Lower lobe of right lung (tissue), 2 donors: ENCODE results near the gene PPP1R13L. TPM values are rescaled to one million over a fixed set of nuclear protein-coding genes. Genes with fewer than 3 reads are reported as not detected.

ENCODE experiments used
- ATAC-seq, 2 donors: fragments of 200-7000 bp; cut with Tn5 transposase; one replicate each; pipeline ENCODE4 v1.9.1; 2020 to 2022; ENCODE audit warnings: mild to moderate bottlenecking in 2 of 2, moderate library complexity in 2 of 2
- DNase-seq: peaks from one replicate; pipeline ENCODE4 v3.0.0-alpha.2; 2020
- H3K27ac ChIP-seq: fragments of 200-600 bp; one replicate; pipeline ENCODE4 v1.8.0; 2022
- H3K27me3 ChIP-seq: fragments of 200-600 bp; one replicate; pipeline ENCODE4 v1.8.0; 2022; ENCODE audit warnings: low read depth
- H3K36me3 ChIP-seq: fragments of 200-600 bp; one replicate; pipeline ENCODE4 v1.8.0; 2022; ENCODE audit warnings: mild to moderate bottlenecking
- H3K4me1 ChIP-seq: fragments of 200-600 bp; one replicate; pipeline ENCODE4 v1.8.0; 2022
- H3K4me3 ChIP-seq: fragments of 200-600 bp; one replicate; pipeline ENCODE4 v1.8.0; 2022; ENCODE audit warnings: mild to moderate bottlenecking
- H3K9me3 ChIP-seq: fragments of 200-600 bp; one replicate; pipeline ENCODE4 v1.8.0; 2022
- intact Hi-C: fragments of 100-400 bp; cut with DNase I; formaldehyde crosslinking; loops from one replicate; pipeline ENCODE4 v1.11.0; 2022
- total RNA-seq: library from RNA; stranded (reverse); fragmentation: NEBNext Ultra II Directional; extraction: Animal tissue kit (Norgen Biotek cat#: 25700); gene quantifications from one replicate; pipeline ENCODE4 v1.2.1, GENCODE V29; 2021
- TF ChIP-seq, protein P1 (sequence below): fragments of 200-600 bp; IDR thresholded peaks from one replicate; pipeline ENCODE4 v1.8.0; 2022; ENCODE audit warnings: antibody characterized with exemption, mild to moderate bottlenecking
- donor health status: DM: no; HTN: yes; CAD: no; lungs with severe emphysema.

The PPP1R13L gene
- total RNA-seq, 1 donor from 2014 or later, result 43.8 TPM

DNA sequence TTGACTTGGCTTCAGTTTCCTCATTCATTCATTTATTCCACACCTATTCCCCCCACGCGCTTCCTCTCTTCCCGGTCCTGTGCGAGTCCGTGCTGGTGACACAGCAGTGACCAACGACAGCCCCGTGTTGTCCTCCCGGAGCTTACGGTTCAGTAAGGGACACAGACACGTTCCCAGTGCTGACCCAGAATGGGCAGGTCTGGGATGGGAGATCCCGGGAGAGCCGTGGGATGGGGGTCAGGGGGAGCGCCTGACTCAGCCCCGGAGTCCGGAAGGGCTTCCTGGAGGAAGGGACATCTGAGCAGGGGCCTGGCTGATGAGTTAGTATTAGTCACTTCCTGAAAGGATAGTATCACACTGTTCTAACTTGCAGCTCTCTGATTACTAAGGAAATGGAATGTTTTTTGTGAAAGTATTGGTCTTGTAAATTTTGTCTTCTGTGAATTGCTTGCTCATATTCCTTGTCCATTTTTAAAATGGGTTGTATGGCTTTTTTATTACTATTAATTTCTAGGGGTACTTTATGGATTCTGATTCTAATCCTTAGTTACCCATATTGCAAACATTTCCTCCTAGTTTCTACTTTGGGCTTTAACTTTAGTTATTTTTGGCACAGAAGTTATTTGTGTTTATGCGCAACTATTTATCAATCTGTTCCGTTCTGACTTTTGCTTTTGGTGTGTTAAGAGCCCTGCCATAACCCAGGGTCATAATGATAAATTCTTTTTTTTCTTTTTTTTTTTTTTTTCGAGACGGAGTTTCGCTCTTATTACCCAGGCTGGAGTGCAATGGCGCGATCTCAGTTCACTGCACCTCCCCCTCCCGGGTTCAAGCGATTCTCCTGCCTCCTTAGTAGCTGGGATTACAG is 19.6 kb upstream of the PPP1R13L start:
- TF ChIP-seq, protein P1, sequence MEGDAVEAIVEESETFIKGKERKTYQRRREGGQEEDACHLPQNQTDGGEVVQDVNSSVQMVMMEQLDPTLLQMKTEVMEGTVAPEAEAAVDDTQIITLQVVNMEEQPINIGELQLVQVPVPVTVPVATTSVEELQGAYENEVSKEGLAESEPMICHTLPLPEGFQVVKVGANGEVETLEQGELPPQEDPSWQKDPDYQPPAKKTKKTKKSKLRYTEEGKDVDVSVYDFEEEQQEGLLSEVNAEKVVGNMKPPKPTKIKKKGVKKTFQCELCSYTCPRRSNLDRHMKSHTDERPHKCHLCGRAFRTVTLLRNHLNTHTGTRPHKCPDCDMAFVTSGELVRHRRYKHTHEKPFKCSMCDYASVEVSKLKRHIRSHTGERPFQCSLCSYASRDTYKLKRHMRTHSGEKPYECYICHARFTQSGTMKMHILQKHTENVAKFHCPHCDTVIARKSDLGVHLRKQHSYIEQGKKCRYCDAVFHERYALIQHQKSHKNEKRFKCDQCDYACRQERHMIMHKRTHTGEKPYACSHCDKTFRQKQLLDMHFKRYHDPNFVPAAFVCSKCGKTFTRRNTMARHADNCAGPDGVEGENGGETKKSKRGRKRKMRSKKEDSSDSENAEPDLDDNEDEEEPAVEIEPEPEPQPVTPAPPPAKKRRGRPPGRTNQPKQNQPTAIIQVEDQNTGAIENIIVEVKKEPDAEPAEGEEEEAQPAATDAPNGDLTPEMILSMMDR, result no peak
- no peaks in the 10 kb centered on the region for H3K9me3 ChIP-seq
- peak overlapping the region; percentile 65 for H3K4me3 ChIP-seq
- H3K27ac ChIP-seq, result peak overlapping the region; percentile 91
- peaks cover 17% of the 10 kb centered on the region for H3K36me3 ChIP-seq
- no peaks in the 10 kb centered on the region for H3K27me3 ChIP-seq
- peak; percentile 73 for DNase-seq
- ATAC-seq, result peak; percentile 61 to 70
- intact Hi-C loops, result no loop called here
- H3K4me1 ChIP-seq, result peaks cover 49% of the 10 kb centered on the region

DNA sequence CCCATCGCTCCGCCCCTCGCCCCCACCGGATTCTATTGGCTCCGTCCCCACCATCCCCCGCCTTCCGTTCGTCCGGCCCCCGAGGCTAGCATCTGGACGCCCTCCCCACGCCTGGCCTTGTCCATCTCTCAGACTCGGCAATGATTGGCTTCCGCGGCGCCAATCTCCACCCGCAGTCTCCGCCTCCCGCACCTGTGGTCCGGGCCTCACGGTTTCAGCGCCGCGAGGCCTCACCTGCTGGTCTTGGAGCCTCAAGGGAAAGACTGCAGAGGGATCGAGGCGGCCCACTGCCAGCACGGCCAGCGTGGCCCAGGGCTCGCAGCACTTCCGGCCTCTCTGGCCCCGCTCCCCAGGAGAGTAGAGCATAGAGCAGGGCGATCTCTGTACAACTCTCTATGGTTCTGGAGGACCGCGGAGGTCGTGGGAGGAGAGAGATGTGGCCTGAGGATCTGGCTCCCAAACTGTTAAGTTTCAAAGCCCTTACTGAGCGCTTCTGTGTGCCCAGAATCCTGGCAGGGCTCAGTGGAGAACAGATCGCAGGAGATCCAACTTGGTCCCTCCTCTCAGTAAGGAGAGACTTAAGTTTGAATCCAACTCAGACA is 18.8 kb upstream of the PPP1R13L start, which contains the start of gene ERCC1:
Gene ERCC1 (minus strand): TSS at position 329 of the 602 bp plus-strand sequence. CDS start 543 bp downstream, outside the sequence.
- H3K9me3 ChIP-seq, result no peaks in the 10 kb centered on the region
- peak; percentile 92 to 93 for ATAC-seq
- peak; percentile 99 for DNase-seq
- peak within 1 kb of the TSS; percentile 91 for H3K27ac ChIP-seq
- H3K27me3 ChIP-seq, result no peaks in the 10 kb centered on the region
- H3K4me1 ChIP-seq, result peaks cover 54% of the 10 kb centered on the region
- TF ChIP-seq, protein P1, result no peak
- intact Hi-C loops, result no loop called here
- peak within 1 kb of the TSS; percentile 65 for H3K4me3 ChIP-seq
- H3K36me3 ChIP-seq, result peaks cover 23% of the 10 kb centered on the region

DNA sequence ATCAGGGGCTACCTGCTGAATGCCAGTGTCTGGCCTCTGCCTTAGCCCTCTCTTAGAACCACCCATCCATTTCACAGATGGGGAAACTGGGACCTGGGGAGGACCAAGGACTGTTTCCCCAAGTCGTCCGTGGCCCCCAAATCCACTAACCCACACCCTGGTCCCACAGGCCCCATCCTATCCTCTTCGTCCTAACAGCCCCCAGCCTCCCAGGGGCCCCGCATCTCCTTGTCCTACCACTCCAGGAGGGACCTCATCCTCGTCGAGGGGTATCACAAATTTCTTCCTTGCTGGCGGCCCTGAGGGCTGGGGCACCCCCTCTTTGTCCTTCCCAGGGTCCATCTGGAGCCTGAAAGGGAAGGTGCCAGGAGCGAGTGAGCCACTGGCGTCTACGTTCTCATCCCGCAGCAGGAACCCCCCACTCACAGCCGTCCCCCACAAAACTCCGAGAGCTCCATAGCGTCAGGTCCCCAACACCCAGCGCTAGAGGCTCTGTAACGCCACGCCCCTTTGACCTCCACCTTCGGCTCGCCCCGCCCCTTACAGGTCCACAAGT is 18.2 kb upstream of the PPP1R13L start:
- Histone ChIP-seq H3K27me3 (no peaks in the 10 kb centered on the region), H3K36me3 (peaks cover 29% of the 10 kb centered on the region), H3K9me3 (no peaks in the 10 kb centered on the region), H3K4me3 (peak overlapping the region; percentile 65), H3K4me1 (peaks cover 53% of the 10 kb centered on the region), H3K27ac (peak overlapping the region; percentile 91)
- ATAC-seq (no peak), DNase-seq (no peak)
- intact Hi-C loops, result no loop called here
- TF ChIP-seq, protein P1, result no peak

DNA sequence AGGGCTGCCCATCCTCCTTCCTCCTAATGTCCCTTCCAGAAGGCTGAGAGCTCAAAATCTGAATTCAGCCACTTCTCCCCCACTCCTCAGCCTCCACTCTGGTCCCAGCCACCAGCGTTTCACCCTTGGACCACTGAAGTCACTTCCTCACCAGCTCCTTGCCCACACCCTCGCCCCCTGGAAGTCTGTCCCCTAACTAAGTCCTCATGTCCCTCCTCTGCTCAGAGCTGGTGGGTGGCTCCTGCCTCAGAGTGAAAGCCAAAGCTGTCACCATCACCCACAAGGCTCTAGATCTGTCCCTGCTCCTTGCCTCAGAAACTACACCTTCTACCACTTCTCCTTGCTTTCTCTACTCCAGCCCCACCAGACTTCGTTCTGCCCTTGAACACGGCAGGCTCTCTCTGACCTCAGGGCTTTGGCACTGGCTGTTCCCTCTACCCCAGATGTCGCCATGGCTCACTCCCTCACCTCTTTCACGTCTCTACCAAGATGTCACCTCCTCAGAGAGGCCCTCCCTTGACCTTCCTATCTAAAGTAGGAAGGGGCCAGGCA is 17.2 kb upstream of the PPP1R13L start:
- intact Hi-C loops, result no loop called here
- Histone ChIP-seq H3K36me3 (peaks cover 40% of the 10 kb centered on the region), H3K4me1 (peaks cover 43% of the 10 kb centered on the region), H3K27ac (no peak overlapping the region), H3K27me3 (no peaks in the 10 kb centered on the region), H3K4me3 (no peak overlapping the region), H3K9me3 (no peaks in the 10 kb centered on the region)
- TF ChIP-seq, protein P1, result no peak
- no peak for ATAC-seq
- no peak for DNase-seq

DNA sequence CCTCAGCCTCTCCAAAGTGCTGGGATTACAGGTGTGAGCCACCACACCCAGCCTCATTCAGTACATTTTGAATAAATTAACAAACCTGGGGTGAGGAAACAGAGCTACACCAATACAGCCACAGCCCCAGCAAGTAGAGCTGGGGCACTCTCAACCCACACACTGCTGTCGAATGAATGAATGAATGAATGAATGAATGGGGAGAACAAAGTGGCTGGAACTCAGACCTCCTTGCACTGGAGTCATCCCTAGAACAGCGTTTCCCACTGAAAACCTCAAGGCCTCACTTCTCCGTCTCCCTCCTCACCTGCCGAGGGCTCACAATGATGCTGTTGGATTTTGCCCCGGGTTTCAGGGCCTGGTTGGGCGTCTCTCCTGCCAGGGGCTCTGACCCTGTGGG is 16.0 kb upstream of the PPP1R13L start:
- intact Hi-C loops, result no loop called here
- TF ChIP-seq, protein P1, result no peak
- ATAC-seq (no peak), DNase-seq (no peak)
- Histone ChIP-seq H3K9me3 (no peaks in the 10 kb centered on the region), H3K4me1 (peaks cover 43% of the 10 kb centered on the region), H3K27me3 (no peaks in the 10 kb centered on the region), H3K36me3 (peaks cover 51% of the 10 kb centered on the region), H3K4me3 (no peak overlapping the region), H3K27ac (no peak overlapping the region)
